GM19372 (cell line): ENCODE data around the gene OGN.
"Not testable (repeated sequence)": the region's sequence is repeated elsewhere in the genome, so short reads cannot be mapped to it uniquely, and the experiment has no call there.

ENCODE experiments used
- ATAC-seq: cut with Tn5 transposase; IDR thresholded peaks from one replicate; pipeline ENCODE4 v1.9.1; 2021; ENCODE audit warnings: mild to moderate bottlenecking, low read depth, moderate library complexity; ENCODE audit not compliant: unreplicated experiment

The OGN gene

GRCh38 chr9:92404042-92404836 is at the start of gene OGN:
TSS of gene OGN (minus strand) at chr9:92404578. CDS start at chr9:92403407, 1,171 bp downstream.
- ATAC-seq, result no peak

- no peak for ATAC-seq
These were observed 42.2 kb upstream of the OGN start for GRCh38 chr9:92446536-92446935.

GRCh38 chr9:92444841-92445240 is 40.5 kb upstream of the OGN start:
- ATAC-seq, result no peak

DNA sequence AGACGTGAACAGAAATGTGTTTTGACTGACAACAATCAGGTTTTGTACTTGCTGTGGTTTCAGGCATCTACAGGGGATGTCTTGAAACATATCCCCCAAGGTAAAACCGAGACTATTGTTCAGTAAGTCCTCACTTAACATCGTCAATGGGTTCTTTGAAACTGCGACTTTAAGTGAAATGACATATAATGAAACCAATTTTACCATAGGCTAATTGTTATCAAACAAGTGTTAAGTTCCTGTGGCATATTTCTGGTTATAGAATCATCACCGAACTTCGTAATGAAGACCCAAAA is 36.3 kb upstream of the OGN start:
- no peak for ATAC-seq

DNA sequence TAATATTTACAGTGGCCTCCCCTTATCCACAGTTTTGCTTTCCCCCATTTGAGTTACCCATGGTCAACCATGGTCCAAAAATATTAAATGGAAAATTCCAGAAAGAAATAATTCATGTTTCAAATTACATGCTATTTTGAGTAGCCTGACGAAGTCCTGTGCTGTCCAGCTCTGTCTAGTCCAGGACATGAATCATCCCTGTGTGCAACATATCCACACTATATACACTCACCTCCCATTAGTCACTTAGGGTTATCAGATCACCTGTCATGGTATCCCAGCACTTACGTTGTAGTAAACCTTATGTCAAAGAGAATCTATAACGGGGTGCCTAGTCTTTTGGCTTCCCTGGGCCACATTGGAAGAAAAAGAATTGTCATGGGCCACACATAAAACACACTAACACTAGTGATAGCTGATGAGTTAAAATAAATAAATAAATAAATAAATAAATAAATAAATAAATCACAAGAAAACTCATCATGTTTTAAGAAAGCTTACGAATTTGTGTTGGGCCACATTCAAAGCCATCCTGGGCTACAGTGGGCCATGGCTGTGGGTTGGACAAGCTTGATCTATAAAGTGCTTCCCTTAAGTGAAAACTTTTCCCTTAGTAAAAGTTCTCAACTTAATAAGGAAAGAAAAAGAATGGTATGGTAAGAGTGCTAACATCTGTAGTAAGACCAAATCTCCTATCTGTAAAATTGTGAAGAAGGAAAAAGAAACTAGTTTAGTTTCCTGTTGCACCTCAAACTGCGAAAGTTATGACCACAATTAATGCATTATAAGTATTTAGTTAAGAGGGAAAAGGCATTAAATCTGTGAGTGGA is 35.8 kb upstream of the OGN start:
- no peak for ATAC-seq

- ATAC-seq, result no peak
These were observed 34.6 kb upstream of the OGN start for GRCh38 chr9:92438900-92439526.

DNA sequence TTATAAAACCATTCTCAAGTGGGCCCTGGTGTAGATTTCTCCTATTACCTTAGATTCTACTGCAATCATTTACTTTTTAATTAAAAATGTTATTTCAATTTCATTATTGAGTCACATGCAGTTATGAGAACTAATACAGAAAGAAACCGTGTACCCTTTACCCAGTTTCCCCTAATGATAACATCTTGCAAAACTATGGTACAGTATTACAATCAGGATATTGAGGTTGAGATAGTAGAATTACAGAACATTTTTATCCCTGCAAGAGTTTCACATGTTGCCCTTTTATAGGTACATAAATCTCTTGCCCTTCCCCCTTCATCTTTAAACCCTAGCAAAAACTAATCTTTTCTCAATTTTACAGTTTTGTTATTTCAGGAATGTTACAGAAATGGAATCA is 30.9 kb upstream of the OGN start:
- ATAC-seq, result no peak

GRCh38 chr9:92432972-92433548 is 28.7 kb upstream of the OGN start:
- no peak for ATAC-seq

DNA sequence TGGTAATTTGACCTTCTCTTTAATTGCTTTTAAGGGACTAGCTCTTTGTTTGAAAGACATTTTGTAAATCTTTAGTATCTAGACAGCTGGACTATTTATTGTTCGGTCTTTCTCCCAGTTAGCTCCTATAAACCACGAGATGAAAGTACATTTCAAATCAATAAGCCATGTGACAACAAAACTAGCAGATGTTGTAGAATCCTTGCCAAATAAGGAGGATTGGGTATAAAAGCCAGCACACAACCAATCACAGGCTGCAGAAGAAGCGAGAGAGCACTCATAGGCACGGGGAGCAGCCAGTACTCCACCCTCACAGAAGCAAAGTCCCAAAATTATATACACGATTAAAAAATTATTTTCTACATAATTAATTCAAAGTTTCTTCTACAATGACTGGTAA is 28.0 kb upstream of the OGN start:
- no peak for ATAC-seq

DNA sequence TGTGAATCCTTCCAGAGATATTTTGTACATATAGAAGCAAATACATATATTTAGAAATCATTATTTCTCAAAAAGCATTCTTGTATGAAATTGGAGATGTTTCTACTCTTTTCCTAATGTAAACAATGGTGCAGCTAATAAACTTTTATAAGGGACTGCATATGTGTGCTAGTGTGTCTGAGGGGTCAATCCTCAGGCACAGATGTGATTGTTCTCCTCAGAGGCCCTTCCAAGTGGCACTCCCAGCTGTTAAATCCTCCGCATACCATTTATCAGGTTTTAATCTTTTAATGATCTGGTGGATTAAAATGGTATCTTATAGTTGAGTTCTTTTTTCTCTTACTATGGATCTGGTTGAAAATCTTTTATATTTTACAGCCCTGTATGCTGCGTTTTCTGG is 25.5 kb upstream of the OGN start:
- no peak for ATAC-seq

DNA sequence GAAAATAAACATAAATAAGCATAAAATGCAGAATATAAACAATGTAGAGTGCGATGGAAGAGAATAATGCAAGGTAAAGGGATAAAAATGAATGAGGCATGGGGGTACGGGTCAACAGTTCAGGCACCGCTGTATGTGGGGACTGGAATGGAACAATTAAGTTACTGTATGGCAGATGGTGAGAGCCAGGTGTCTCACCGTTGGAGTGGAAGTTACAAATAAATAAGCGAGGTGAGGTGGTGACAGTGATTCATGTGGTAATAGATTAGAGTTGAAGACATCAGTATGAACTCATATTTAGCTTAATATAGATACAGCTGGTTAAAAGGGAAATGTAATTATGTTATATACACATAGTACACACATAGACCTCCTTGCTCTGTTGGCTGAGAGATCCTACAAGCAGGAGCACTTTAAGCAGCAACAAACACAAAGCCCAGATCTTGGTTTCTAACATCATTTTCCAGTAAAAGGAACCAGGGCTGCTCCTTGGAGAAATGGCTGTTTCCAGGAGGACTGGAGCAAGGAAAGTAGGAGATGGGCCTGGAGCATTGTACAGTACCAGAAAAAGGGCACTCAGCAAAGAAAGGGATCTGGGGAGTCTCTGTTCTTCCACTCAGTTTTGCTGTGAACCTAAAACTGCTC is 22.2 kb upstream of the OGN start:
- no peak for ATAC-seq

- ATAC-seq, result no peak
These were observed 21.1 kb upstream of the OGN start for GRCh38 chr9:92425474-92425873.

DNA sequence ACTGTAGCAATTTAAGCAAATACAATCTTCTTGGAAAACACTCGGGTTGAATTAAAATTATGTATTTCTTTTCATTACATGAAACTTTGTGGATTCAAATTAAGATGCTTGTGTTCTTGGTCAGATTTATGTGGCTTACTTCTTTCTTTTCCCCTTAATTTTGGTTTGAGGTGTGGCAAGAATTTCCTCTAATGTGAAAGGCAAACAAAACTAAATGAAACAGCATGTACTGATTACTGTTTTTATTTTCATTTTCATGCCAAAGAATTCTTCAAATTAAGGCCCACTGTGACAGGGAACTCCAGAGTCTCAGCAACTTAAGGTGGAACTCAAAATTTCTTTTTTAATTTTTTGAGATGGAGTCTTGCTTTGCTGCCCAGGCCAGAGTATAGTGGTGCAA is 20.0 kb upstream of the OGN start, which contains the start of gene OMD:
Gene OMD, minus strand, starts transcription at position 132 of the 400 bp plus-strand sequence. CDS start 6,913 bp downstream, outside the sequence.
- no peak for ATAC-seq

GRCh38 chr9:92423612-92424011 is 19.2 kb upstream of the OGN start:
- no peak for ATAC-seq

DNA sequence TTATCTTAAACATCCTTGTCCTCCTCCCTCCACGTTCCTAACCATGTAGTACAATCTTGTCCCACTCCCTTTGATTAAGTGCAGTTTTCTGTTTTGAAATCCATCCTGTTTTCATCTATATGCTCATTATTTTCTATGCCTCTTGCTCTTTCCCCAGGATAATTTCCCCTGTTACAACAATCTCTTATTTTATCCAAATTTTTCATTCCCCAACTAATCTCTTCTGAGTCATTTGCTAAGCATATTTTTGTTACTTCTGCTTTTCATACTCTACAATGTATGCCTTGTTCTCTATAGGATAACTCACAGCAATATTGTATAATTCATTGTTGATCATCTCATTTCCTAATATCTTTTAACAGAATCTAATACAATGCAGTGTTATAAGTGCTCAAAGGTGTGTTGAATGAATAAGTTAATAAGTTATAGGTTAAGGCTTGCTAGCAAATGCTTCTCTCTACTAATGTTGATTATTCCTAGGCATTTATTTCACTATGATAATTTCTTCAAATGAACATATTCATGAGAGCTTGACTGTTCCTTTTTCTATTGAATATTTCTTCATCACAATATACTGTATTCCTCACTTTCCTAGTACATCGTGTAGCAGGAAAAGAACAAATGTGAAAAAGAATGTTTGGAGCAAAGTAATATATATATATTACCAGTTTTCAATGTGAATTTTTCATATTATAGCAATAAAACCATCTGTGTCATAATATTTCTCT is 18.4 kb upstream of the OGN start:
- no peak for ATAC-seq

GRCh38 chr9:92414566-92414965 is 10.2 kb upstream of the OGN start:
- ATAC-seq, result no peak

DNA sequence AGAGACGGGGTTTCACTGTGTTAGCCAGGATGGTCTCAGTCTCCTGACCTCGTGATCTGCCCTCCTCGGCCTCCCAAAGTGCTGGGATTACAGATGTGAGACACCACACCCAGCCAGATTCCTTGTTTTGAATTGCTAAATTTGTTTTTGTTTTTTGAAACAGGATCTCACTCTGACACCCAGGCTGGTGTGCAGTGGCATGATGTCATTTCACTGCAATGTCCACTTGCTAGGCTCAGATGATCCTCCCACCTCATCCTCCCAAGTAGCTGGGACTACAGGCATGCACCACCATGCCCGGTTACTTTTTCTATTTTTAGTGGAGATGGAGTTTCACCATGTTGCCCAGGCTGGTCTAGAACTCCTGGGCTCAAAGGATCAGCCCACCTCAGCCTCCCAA is 6.8 kb upstream of the OGN start:
- ATAC-seq, result not testable (repeated sequence)

GRCh38 chr9:92408747-92409478 is 4.5 kb upstream of the OGN start:
- ATAC-seq, result no peak

GRCh38 chr9:92407818-92408217 is 3.4 kb upstream of the OGN start:
- ATAC-seq, result no peak
